Activated naive CD4-positive, alpha-beta T cell treated with anti-CD3 and anti-CD28 coated beads, Interleukin-2, amount 50 U/mL, for 24 hours (primary cell): Measurements from ENCODE around the gene KIFC3.
"Not testable (repeated sequence)": the region's sequence is repeated elsewhere in the genome, so short reads cannot be mapped to it uniquely, and the experiment has no call there.

Experiments used
- H3K27ac Mint-ChIP-seq: one replicate; pipeline ENCODE4 v1.8.0; 2021; ENCODE audit warnings: mild to moderate bottlenecking, mixed read lengths
- H3K27me3 Mint-ChIP-seq: one replicate; pipeline ENCODE4 v1.8.0; 2021; ENCODE audit warnings: mixed read lengths
- H3K36me3 Mint-ChIP-seq: one replicate; pipeline ENCODE4 v1.8.0; 2021; ENCODE audit warnings: mixed read lengths
- H3K4me1 Mint-ChIP-seq: one replicate; pipeline ENCODE4 v1.8.0; 2021; ENCODE audit warnings: mixed read lengths
- H3K4me3 Mint-ChIP-seq: one replicate; pipeline ENCODE4 v1.8.0; 2021; ENCODE audit warnings: mild to moderate bottlenecking, mixed read lengths
- H3K9me3 Mint-ChIP-seq: one replicate; pipeline ENCODE4 v1.8.0; 2021; ENCODE audit warnings: mixed read lengths

KIFC3 gene

GRCh38 chr16:57813466-57813865, 11.2 kb upstream of the KIFC3 start:
- Mint-ChIP-seq H3K4me3 (no peak overlapping the region), H3K4me1 (peaks cover 12% of the 10 kb centered on the region), H3K36me3 (no peaks in the 10 kb centered on the region), H3K27me3 (peaks cover 5% of the 10 kb centered on the region), H3K9me3 (no peaks in the 10 kb centered on the region), H3K27ac (peak overlapping the region; percentile 77)

DNA sequence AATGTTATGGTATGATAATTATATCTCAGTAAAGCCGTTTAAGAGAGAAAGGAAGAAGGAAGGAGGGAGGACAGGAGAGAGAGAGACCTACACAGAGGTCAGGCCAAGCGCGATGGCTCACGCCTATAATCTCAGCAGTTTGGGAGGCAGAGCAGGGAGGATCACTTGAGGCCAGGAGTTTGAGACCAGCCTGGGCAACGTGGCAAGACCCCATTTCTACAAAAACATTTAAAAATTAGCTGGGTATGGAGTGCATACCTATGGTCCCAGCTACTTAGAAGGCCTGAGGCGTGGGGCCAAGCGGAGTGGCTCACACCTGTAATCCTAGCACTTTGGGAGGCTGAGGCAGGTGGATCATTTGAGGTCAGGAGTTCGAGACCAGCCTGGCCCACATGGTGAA, 9.0 kb upstream of the KIFC3 start:
- Mint-ChIP-seq H3K4me1 (peaks cover 23% of the 10 kb centered on the region), H3K27ac (peak overlapping the region; percentile 80)
- not testable (repeated sequence) for H3K27me3 Mint-ChIP-seq, H3K36me3 Mint-ChIP-seq, H3K4me3 Mint-ChIP-seq, H3K9me3 Mint-ChIP-seq

GRCh38 chr16:57810197-57811031, 8.1 kb upstream of the KIFC3 start:
- Mint-ChIP-seq H3K36me3 (no peaks in the 10 kb centered on the region), H3K4me3 (no peak overlapping the region), H3K27ac (no peak overlapping the region), H3K9me3 (no peaks in the 10 kb centered on the region), H3K4me1 (peaks cover 23% of the 10 kb centered on the region), H3K27me3 (peaks cover 8% of the 10 kb centered on the region)

GRCh38 chr16:57809276-57810196, 7.2 kb upstream of the KIFC3 start:
- Mint-ChIP-seq H3K9me3 (no peaks in the 10 kb centered on the region), H3K27me3 (peaks cover 8% of the 10 kb centered on the region), H3K36me3 (no peaks in the 10 kb centered on the region), H3K4me1 (peaks cover 23% of the 10 kb centered on the region), H3K27ac (no peak overlapping the region), H3K4me3 (no peak overlapping the region)

DNA sequence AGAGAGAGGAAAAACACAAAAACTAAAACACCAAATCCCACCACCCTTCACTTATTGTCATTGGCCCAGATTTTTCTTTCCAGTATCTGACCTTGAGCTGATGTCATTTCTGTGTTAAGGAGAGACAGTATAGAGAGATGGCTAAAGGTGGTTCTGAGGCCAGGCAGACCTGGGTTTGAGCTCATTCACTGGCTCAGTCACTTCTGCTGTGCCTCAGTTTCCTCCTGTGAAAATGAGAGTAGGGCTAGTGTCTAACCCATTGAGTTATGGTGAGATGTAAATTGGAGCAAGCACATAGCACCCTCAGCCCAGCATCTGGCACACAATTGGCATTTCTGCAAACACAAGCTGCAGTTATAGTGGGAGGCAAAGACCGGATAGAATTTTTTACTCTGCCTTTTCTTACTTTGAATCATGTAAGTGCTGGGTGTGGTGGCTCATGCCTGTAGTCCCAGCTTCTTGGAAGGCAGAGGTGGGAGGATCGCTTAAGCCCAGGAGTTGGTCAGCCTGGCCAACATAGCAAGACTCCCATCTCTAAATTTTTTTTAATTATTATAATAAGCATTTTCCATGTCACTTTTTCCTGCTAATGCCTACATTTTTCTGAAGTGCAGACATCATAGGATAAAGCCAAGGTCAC, 6.4 kb upstream of the KIFC3 start:
- Mint-ChIP-seq H3K4me1 (peaks cover 23% of the 10 kb centered on the region), H3K27me3 (peaks cover 10% of the 10 kb centered on the region), H3K27ac (no peak overlapping the region), H3K9me3 (no peaks in the 10 kb centered on the region), H3K36me3 (no peaks in the 10 kb centered on the region), H3K4me3 (peak overlapping the region; percentile 60)

DNA sequence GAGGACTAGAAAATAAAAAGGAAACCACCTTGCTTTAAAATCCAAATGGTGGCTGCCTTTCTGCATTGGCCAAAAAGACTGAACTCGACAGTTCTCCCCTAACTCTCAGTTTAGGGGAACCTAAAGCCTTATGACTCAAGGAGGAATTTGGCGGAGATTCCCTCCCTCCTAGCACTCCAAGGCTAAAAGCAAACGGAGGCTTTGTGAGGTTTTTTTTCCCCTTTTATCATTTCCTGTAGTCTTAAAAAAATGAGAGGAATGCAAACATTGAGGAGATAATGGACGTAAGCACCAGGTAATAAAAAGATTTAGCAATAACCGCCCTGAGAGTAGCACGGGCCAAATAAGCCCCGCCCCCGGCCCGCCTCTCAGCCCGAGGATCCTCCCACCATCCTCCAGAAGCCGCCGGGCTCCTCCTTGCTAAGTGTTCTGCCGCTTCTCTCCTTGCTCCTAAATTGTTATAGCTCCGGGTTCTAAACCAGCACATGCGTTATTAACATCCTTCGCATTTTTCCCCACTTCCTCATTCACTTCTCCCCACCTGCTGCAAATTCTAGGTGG, 5.8 kb upstream of the KIFC3 start:
- H3K27me3 Mint-ChIP-seq, result peaks cover 10% of the 10 kb centered on the region
- H3K27ac Mint-ChIP-seq, result no peak overlapping the region
- H3K4me3 Mint-ChIP-seq, result peak overlapping the region; percentile 60
- H3K4me1 Mint-ChIP-seq, result peaks cover 26% of the 10 kb centered on the region
- no peaks in the 10 kb centered on the region for H3K36me3 Mint-ChIP-seq
- no peaks in the 10 kb centered on the region for H3K9me3 Mint-ChIP-seq

GRCh38 chr16:57807252-57807967, 5.1 kb upstream of the KIFC3 start:
- Mint-ChIP-seq H3K36me3 (no peaks in the 10 kb centered on the region), H3K4me3 (no peak overlapping the region), H3K27me3 (peaks cover 15% of the 10 kb centered on the region), H3K9me3 (no peaks in the 10 kb centered on the region), H3K27ac (peak overlapping the region; percentile 12), H3K4me1 (peaks cover 32% of the 10 kb centered on the region)

DNA sequence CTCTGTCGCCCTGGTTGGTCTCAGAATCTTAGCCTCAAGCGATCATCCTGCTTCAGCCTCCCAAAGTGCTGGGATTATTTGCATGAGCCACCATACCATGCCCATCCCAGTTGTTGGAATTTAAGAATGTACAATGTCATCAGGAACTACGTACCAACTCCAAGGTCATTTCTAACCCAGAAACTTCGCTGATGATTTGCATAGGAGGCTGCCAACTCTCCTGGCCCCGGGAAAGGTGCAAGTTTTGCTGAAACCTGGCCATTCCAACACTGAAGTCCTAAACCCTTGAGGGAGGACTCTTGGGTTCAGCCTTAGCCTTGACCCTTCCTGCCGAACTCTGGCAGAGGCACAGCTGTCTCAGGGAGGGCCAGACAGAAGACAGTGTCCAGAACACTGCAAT, 2.9 kb upstream of the KIFC3 start:
- H3K4me1 Mint-ChIP-seq, result peaks cover 31% of the 10 kb centered on the region
- no peaks in the 10 kb centered on the region for H3K9me3 Mint-ChIP-seq
- no peaks in the 10 kb centered on the region for H3K36me3 Mint-ChIP-seq
- H3K4me3 Mint-ChIP-seq, result no peak overlapping the region
- peaks cover 20% of the 10 kb centered on the region for H3K27me3 Mint-ChIP-seq
- H3K27ac Mint-ChIP-seq, result no peak overlapping the region

DNA sequence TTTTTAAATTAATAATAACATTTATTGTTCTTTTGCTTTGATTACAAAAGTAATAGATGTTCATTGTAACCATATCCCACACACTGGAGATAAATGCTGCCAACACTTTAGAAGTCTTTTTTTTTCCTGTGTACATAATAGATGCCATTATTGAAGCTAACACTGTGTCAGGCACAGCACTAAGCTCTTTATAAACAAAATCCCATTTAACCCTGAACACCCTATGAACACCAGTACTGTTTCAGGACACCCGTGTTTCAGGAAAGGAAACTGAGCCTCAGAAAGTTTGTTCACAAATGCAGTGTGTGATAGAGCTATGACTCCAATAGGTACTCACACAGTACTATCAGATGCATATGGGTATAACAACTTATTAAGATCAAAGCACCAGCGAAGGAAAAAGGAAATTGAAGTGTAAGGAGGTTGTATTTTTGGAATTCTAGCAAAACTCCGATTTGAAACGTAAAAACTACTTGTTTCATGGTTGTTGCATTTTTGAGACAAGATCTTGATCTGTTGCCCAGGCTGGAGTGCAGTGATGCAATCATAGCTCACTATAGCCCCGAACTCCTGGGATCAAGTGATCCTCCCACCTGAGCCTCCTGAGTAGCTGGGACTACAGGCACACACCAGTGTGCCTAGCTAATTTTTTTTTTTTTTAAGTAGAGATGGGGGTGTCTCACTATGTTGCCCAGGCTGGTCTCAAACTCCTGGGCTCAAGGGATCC, 2.0 kb upstream of the KIFC3 start:
- H3K9me3 Mint-ChIP-seq, result no peaks in the 10 kb centered on the region
- no peak overlapping the region for H3K4me3 Mint-ChIP-seq
- H3K4me1 Mint-ChIP-seq, result peaks cover 37% of the 10 kb centered on the region
- peaks cover 23% of the 10 kb centered on the region for H3K27me3 Mint-ChIP-seq
- H3K36me3 Mint-ChIP-seq, result no peaks in the 10 kb centered on the region
- H3K27ac Mint-ChIP-seq, result no peak overlapping the region

DNA sequence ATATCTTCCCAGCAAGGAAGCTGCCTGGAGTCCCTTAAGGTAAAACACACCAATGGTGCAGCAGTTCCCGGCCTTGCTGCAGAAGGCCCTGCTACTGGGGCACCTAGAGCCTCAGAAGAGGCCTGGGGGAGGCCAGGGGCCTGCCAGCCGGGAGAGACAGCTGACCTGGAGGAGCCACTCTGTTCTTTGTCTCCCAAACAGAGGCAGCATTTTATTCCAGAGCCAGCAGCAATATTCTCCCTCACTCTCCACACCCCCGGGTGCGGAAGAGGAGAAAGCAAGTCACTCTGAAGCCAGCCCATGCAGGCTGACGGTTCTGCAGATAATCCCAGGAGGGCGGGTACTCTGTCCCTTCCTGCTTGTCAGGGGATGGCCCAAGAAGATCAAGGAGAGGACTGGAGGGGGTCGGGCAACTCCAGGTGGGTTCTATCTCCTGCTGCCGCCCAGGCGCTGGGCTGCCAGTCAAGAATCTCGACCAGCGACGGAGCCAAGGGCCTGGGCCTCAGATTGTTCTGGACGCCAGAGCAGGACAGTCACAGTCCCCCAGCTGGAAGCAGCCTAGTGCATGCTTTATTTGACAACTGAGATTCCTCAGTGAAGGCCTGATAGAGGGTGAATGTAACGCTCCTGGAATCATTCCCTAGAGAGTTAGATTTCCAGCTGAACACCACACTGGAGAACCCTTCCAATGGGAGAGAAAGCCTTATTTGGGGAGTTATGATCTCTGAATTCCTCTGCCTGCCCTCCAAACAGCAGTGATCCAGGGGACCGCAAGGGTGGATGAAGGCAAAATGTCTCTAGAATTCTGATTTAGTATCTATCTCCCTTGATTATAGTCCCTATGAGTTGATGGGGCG, 1.1 kb upstream of the KIFC3 start:
- Mint-ChIP-seq H3K4me1 (peaks cover 40% of the 10 kb centered on the region), H3K36me3 (no peaks in the 10 kb centered on the region), H3K27me3 (peaks cover 19% of the 10 kb centered on the region), H3K9me3 (no peaks in the 10 kb centered on the region), H3K4me3 (peak overlapping the region; percentile 92), H3K27ac (no peak overlapping the region)

DNA sequence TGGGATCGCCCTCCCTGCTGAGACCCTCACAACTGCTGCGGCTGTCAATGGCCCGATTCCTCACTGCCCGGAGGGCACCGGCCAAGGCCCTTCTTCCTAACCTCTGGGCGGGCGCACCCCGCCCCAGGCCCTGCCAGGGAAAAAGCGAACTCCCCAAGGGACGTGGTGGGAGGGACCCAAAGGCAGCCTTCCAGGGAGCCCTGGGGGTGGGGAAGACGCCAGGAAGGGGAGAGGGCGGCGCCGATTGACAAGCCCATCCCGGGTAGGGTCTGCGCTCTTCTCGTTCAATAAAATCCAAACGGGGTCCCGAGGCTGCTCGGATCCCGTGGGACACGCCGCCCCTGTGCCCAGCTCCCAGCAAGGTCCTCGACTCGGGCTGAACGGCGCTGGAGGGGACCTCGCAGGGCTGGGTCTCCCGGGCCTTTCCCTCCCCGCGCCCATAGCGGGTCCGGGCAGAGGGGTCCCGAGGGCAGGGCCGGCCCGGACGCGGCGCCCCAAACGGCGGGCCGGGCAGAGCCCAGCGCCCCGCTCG, 416 bp downstream of the KIFC3 start:
- H3K4me1 Mint-ChIP-seq, result peaks cover 30% of the 10 kb centered on the region
- no peak overlapping the region for H3K27ac Mint-ChIP-seq
- no peaks in the 10 kb centered on the region for H3K36me3 Mint-ChIP-seq
- H3K4me3 Mint-ChIP-seq, result peak overlapping the region; percentile 7
- peaks cover 19% of the 10 kb centered on the region for H3K27me3 Mint-ChIP-seq
- no peaks in the 10 kb centered on the region for H3K9me3 Mint-ChIP-seq

DNA sequence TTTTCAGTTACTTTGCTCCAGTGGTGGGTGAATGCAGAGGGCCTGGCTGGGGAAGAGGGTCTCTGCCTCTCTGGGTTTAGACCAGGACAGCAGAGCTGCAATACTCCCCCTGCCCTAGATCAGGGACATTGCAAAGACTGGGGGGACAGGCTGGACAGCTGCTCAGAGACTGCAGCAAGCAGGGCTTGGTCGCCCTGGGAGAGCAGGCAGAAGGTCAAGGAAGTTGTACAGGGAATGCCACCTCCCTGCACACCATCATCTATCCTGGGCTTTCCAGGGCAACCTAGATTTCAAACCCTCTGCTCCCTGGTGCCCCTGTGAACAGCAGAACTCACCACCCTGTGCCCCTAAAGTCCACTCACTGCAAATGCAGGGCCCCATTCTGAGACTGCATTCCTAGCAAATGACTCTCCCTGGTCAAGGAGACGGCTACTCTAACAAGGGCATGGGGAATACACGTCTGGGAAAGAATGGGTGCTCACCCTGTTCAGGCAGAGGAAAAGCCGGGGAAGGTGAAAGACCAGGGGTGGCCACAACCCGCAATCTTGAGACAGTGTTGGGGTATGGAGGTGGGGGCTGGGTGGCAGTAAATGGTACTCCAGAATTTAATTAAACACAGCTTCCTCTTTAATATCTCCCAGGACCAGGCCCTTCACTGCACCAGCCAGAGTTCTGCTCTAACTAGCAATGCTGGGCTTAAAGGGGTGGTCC, 1.0 kb downstream of the KIFC3 start:
- H3K4me3 Mint-ChIP-seq, result peak overlapping the region; percentile 52
- H3K4me1 Mint-ChIP-seq, result peaks cover 30% of the 10 kb centered on the region
- H3K27me3 Mint-ChIP-seq, result peaks cover 17% of the 10 kb centered on the region
- H3K9me3 Mint-ChIP-seq, result no peaks in the 10 kb centered on the region
- no peak overlapping the region for H3K27ac Mint-ChIP-seq
- H3K36me3 Mint-ChIP-seq, result no peaks in the 10 kb centered on the region
